Measurements from ENCODE around the gene UBE2K.

- TF ChIP-seq CTCF (IDR thresholded peaks at IDR 0.05) (no peak), POLR2A (IDR thresholded peaks at IDR 0.05; ENCODE audit: low read depth) (no peak)
Observed at GRCh38 chr4:39685990-39686389, 11.9 kb upstream of the UBE2K start.

Data from esophagus muscularis mucosa (tissue), 3 donors.